Measurements from ENCODE around the gene RMC1.
"Not testable (repeated sequence)": the region's sequence is repeated elsewhere in the genome, so short reads cannot be mapped to it uniquely, and the experiment has no call there.

RMC1 gene

GRCh38 chr18:23551978-23552377, 48.7 kb downstream of the RMC1 start:
- no peak overlapping the region for H3K4me3 ChIP-seq (ENCODE audit: control insufficient read depth in 1 of 7, extremely low read depth in 1 of 7, insufficient read depth in 4 of 7, low read depth in 2 of 7, low read length in 6 of 7)
- no peak for DNase-seq
- no peak overlapping the region for H3K27ac ChIP-seq (ENCODE audit: insufficient read depth in 1 of 2, low read depth in 1 of 2, low read length in 2 of 2, poor library complexity in 1 of 2, severe bottlenecking in 2 of 2)
- no peaks in the 10 kb centered on the region for H3K27me3 ChIP-seq (replicated peaks in 2 of 5; ENCODE audit: control insufficient read depth in 4 of 5, insufficient read depth in 5 of 5, low read length in 4 of 5)
- CTCF ChIA-PET = interaction anchor here (1.2 to 1.4 kb wide), 3 partner anchors 15 to 36 kb away, joined by 3 to 4 read pairs (median 3); no protein-coding TSS in a partner anchor
- peaks cover 11 to 72% (median 55%) of the 10 kb centered on the region in 4 experiments for H3K36me3 ChIP-seq (ENCODE audit: control insufficient read depth in 4 of 4, insufficient read depth in 4 of 4, low read length in 3 of 4)
- 89% methylated on average over 1 of the region's 3 CpGs for WGBS (ENCODE audit: insufficient coverage)
- H3K4me1 ChIP-seq (ENCODE audit: control extremely low read depth in 1 of 4, control insufficient read depth in 4 of 4, insufficient read depth in 4 of 4, low read length in 3 of 4) = peaks cover 0 to 5% (median 0%) of the 10 kb centered on the region in 4 experiments
- POLR2A ChIA-PET = no interaction called here
- no peaks in the 10 kb centered on the region for H3K9me3 ChIP-seq (ENCODE audit: control extremely low read depth in 1 of 5, control insufficient read depth in 4 of 5, insufficient read depth in 2 of 5, low read depth in 1 of 5, low read length in 4 of 5)

GRCh38 chr18:23552505-23552904, 49.2 kb downstream of the RMC1 start:
- Histone ChIP-seq H3K4me3 (ENCODE audit: control insufficient read depth in 1 of 7, extremely low read depth in 1 of 7, insufficient read depth in 4 of 7, low read depth in 2 of 7, low read length in 6 of 7) (no peak overlapping the region), H3K4me1 (ENCODE audit: control extremely low read depth in 1 of 4, control insufficient read depth in 4 of 4, insufficient read depth in 4 of 4, low read length in 3 of 4) (peaks cover 0 to 5% (median 0%) of the 10 kb centered on the region in 4 experiments), H3K9me3 (ENCODE audit: control extremely low read depth in 1 of 5, control insufficient read depth in 4 of 5, insufficient read depth in 2 of 5, low read depth in 1 of 5, low read length in 4 of 5) (no peaks in the 10 kb centered on the region), H3K27me3 (replicated peaks in 2 of 5; ENCODE audit: control insufficient read depth in 4 of 5, insufficient read depth in 5 of 5, low read length in 4 of 5) (no peaks in the 10 kb centered on the region), H3K36me3 (ENCODE audit: control insufficient read depth in 4 of 4, insufficient read depth in 4 of 4, low read length in 3 of 4) (peaks cover 11 to 72% (median 56%) of the 10 kb centered on the region in 4 experiments), H3K27ac (ENCODE audit: insufficient read depth in 1 of 2, low read depth in 1 of 2, low read length in 2 of 2, poor library complexity in 1 of 2, severe bottlenecking in 2 of 2) (no peak overlapping the region)
- WGBS (ENCODE audit: insufficient coverage) = 84% methylated on average over 11 of the region's 11 CpGs
- ChIA-PET CTCF (interaction anchor here (1.2 to 1.4 kb wide), 3 partner anchors 15 to 36 kb away, joined by 3 to 4 read pairs (median 3); no protein-coding TSS in a partner anchor), POLR2A (no interaction called here)
- DNase-seq = no peak

GRCh38 chr18:23553887-23554286, 50.6 kb downstream of the RMC1 start:
- Histone ChIP-seq H3K9me3 (ENCODE audit: control extremely low read depth in 1 of 5, control insufficient read depth in 4 of 5, insufficient read depth in 2 of 5, low read depth in 1 of 5, low read length in 4 of 5) (no peaks in the 10 kb centered on the region), H3K36me3 (ENCODE audit: control insufficient read depth in 4 of 4, insufficient read depth in 4 of 4, low read length in 3 of 4) (peaks cover 8 to 73% (median 58%) of the 10 kb centered on the region in 4 experiments), H3K27me3 (replicated peaks in 2 of 5; ENCODE audit: control insufficient read depth in 4 of 5, insufficient read depth in 5 of 5, low read length in 4 of 5) (no peaks in the 10 kb centered on the region), H3K4me3 (ENCODE audit: control insufficient read depth in 1 of 7, extremely low read depth in 1 of 7, insufficient read depth in 4 of 7, low read depth in 2 of 7, low read length in 6 of 7) (no peak overlapping the region), H3K4me1 (ENCODE audit: control extremely low read depth in 1 of 4, control insufficient read depth in 4 of 4, insufficient read depth in 4 of 4, low read length in 3 of 4) (no peaks in the 10 kb centered on the region), H3K27ac (ENCODE audit: insufficient read depth in 1 of 2, low read depth in 1 of 2, low read length in 2 of 2, poor library complexity in 1 of 2, severe bottlenecking in 2 of 2) (no peak overlapping the region)
- 93% methylated on average over 5 of the region's 6 CpGs for WGBS (ENCODE audit: insufficient coverage)
- DNase-seq = no peak
- ChIA-PET CTCF (interaction anchor here (0.9 to 1.3 kb wide), 3 partner anchors 40 to 149 kb away, joined by 3 read pairs; no protein-coding TSS in a partner anchor), POLR2A (no interaction called here)

- WGBS (ENCODE audit: insufficient coverage) = 97% methylated on average over 17 of the region's 19 CpGs
- Histone ChIP-seq H3K4me3 (ENCODE audit: control insufficient read depth in 1 of 7, extremely low read depth in 1 of 7, insufficient read depth in 4 of 7, low read depth in 2 of 7, low read length in 6 of 7) (no peak overlapping the region), H3K9me3 (ENCODE audit: control extremely low read depth in 1 of 5, control insufficient read depth in 4 of 5, insufficient read depth in 2 of 5, low read depth in 1 of 5, low read length in 4 of 5) (no peaks in the 10 kb centered on the region), H3K36me3 (ENCODE audit: control insufficient read depth in 4 of 4, insufficient read depth in 4 of 4, low read length in 3 of 4) (peaks cover 8 to 81% (median 55%) of the 10 kb centered on the region in 4 experiments), H3K27me3 (replicated peaks in 2 of 5; ENCODE audit: control insufficient read depth in 4 of 5, insufficient read depth in 5 of 5, low read length in 4 of 5) (no peaks in the 10 kb centered on the region), H3K27ac (ENCODE audit: insufficient read depth in 1 of 2, low read depth in 1 of 2, low read length in 2 of 2, poor library complexity in 1 of 2, severe bottlenecking in 2 of 2) (no peak overlapping the region), H3K4me1 (ENCODE audit: control extremely low read depth in 1 of 4, control insufficient read depth in 4 of 4, insufficient read depth in 4 of 4, low read length in 3 of 4) (no peaks in the 10 kb centered on the region)
- POLR2A ChIA-PET = no interaction called here
- CTCF ChIA-PET = no interaction called here
- DNase-seq = no peak
Measured at GRCh38 chr18:23556145-23556780, 53.0 kb downstream of the RMC1 start.

- WGBS (ENCODE audit: insufficient coverage) = 96% methylated on average over 5 of the region's 8 CpGs
- POLR2A ChIA-PET; H3K9me3 ChIP-seq (ENCODE audit: control extremely low read depth in 1 of 5, control insufficient read depth in 4 of 5, insufficient read depth in 2 of 5, low read depth in 1 of 5, low read length in 4 of 5); H3K4me1 ChIP-seq (ENCODE audit: control extremely low read depth in 1 of 4, control insufficient read depth in 4 of 4, insufficient read depth in 4 of 4, low read length in 3 of 4); H3K27ac ChIP-seq (ENCODE audit: insufficient read depth in 1 of 2, low read depth in 1 of 2, low read length in 2 of 2, poor library complexity in 1 of 2, severe bottlenecking in 2 of 2); H3K27me3 ChIP-seq (replicated peaks in 2 of 5; ENCODE audit: control insufficient read depth in 4 of 5, insufficient read depth in 5 of 5, low read length in 4 of 5); H3K4me3 ChIP-seq (ENCODE audit: control insufficient read depth in 1 of 7, extremely low read depth in 1 of 7, insufficient read depth in 4 of 7, low read depth in 2 of 7, low read length in 6 of 7); DNase-seq: not testable (repeated sequence)
- CTCF ChIA-PET = interaction anchor here (1.0 kb wide), 1 partner anchor 19 kb away, joined by 3 read pairs; no protein-coding TSS in a partner anchor
- H3K36me3 ChIP-seq (ENCODE audit: control insufficient read depth in 4 of 4, insufficient read depth in 4 of 4, low read length in 3 of 4) = peaks cover 5 to 75% (median 46%) of the 10 kb centered on the region in 4 experiments
Measured at GRCh38 chr18:23557511-23557910, 54.2 kb downstream of the RMC1 start.

- H3K4me1 ChIP-seq (ENCODE audit: control extremely low read depth in 1 of 4, control insufficient read depth in 4 of 4, insufficient read depth in 4 of 4, low read length in 3 of 4) = no peaks in the 10 kb centered on the region
- peaks cover 5 to 55% (median 35%) of the 10 kb centered on the region in 4 experiments for H3K36me3 ChIP-seq (ENCODE audit: control insufficient read depth in 4 of 4, insufficient read depth in 4 of 4, low read length in 3 of 4)
- no peak overlapping the region for H3K4me3 ChIP-seq (ENCODE audit: control insufficient read depth in 1 of 7, extremely low read depth in 1 of 7, insufficient read depth in 4 of 7, low read depth in 2 of 7, low read length in 6 of 7)
- H3K27ac ChIP-seq (ENCODE audit: insufficient read depth in 1 of 2, low read depth in 1 of 2, low read length in 2 of 2, poor library complexity in 1 of 2, severe bottlenecking in 2 of 2) = no peak overlapping the region
- ChIA-PET CTCF (no interaction called here), POLR2A (no interaction called here)
- no peak for DNase-seq
- no peaks in the 10 kb centered on the region for H3K27me3 ChIP-seq (replicated peaks in 2 of 5; ENCODE audit: control insufficient read depth in 4 of 5, insufficient read depth in 5 of 5, low read length in 4 of 5)
- WGBS (ENCODE audit: insufficient coverage) = 100% methylated on average over 3 of the region's 4 CpGs
- no peaks in the 10 kb centered on the region for H3K9me3 ChIP-seq (ENCODE audit: control extremely low read depth in 1 of 5, control insufficient read depth in 4 of 5, insufficient read depth in 2 of 5, low read depth in 1 of 5, low read length in 4 of 5)
Measured at GRCh38 chr18:23560186-23560585, 56.9 kb downstream of the RMC1 start.

- Histone ChIP-seq H3K9me3 (ENCODE audit: control extremely low read depth in 1 of 5, control insufficient read depth in 4 of 5, insufficient read depth in 2 of 5, low read depth in 1 of 5, low read length in 4 of 5) (no peaks in the 10 kb centered on the region), H3K27ac (ENCODE audit: insufficient read depth in 1 of 2, low read depth in 1 of 2, low read length in 2 of 2, poor library complexity in 1 of 2, severe bottlenecking in 2 of 2) (no peak overlapping the region), H3K4me3 (ENCODE audit: control insufficient read depth in 1 of 7, extremely low read depth in 1 of 7, insufficient read depth in 4 of 7, low read depth in 2 of 7, low read length in 6 of 7) (no peak overlapping the region), H3K4me1 (ENCODE audit: control extremely low read depth in 1 of 4, control insufficient read depth in 4 of 4, insufficient read depth in 4 of 4, low read length in 3 of 4) (no peaks in the 10 kb centered on the region), H3K36me3 (ENCODE audit: control insufficient read depth in 4 of 4, insufficient read depth in 4 of 4, low read length in 3 of 4) (peaks cover 7 to 51% (median 25%) of the 10 kb centered on the region in 4 experiments), H3K27me3 (replicated peaks in 2 of 5; ENCODE audit: control insufficient read depth in 4 of 5, insufficient read depth in 5 of 5, low read length in 4 of 5) (no peaks in the 10 kb centered on the region)
- WGBS (ENCODE audit: insufficient coverage) = no CpG with 5 or more reads among the region's 2 CpGs
- ChIA-PET POLR2A (interaction anchor here (0.6 kb wide), 1 partner anchor 19 kb away, joined by 3 read pairs; no protein-coding TSS in a partner anchor), CTCF (interaction anchor here (0.8 kb wide), 1 partner anchor 16 kb away, joined by 3 read pairs; no protein-coding TSS in a partner anchor)
- peak in 2 of 3 donors; percentile 32 to 55 for DNase-seq
Measured at GRCh38 chr18:23563377-23564043, 60.2 kb downstream of the RMC1 start.
